Ascending aorta (tissue), 2 donors: ENCODE data around the gene CENPA. TPM values are rescaled to one million over a fixed set of nuclear protein-coding genes. Genes with fewer than 3 reads are reported as not detected.

Source experiments
- DNase-seq, 2 donors: peaks; one replicate each; pipeline ENCODE4 v3.0.0-alpha.2; 2019; ENCODE audit warnings: low spot score in 2 of 2
- H3K27ac ChIP-seq, 2 donors: fragments of 200-600 bp; sonication (generic); one replicate each; pipeline ENCODE4 v1.5.1; 2016 to 2017; ENCODE audit warnings: mild to moderate bottlenecking in 1 of 2
- H3K27me3 ChIP-seq: fragments of 200-600 bp; sonication (generic); one replicate; pipeline ENCODE4 v1.5.1; 2017
- H3K36me3 ChIP-seq, 2 donors: fragments of 200-600 bp; sonication (generic); one replicate each; pipeline ENCODE4 v1.5.1; 2016
- H3K4me1 ChIP-seq, 2 donors: fragments of 200-600 bp; sonication (generic); one replicate each; pipeline ENCODE4 v1.5.1; 2016 to 2017; ENCODE audit warnings: mild to moderate bottlenecking in 1 of 2
- H3K4me3 ChIP-seq, 2 donors: fragments of 200-600 bp; sonication (generic); one replicate each; pipeline ENCODE4 v1.5.1; 2016 to 2017; ENCODE audit warnings: mild to moderate bottlenecking in 1 of 2
- H3K9me3 ChIP-seq, 2 donors: fragments of 200-600 bp; sonication (generic); one replicate each; pipeline ENCODE4 v1.5.1; 2016
- CTCF ChIP-seq, 3 experiments: fragments of 200-600 bp in 2 of 3; fragments of 450-650 bp in 1 of 3; sonication (generic) in 2 of 3; IDR thresholded peaks; one replicate each; pipeline ENCODE4 v1.5.1; 2016 to 2019; ENCODE audit warnings: antibody characterized with exemption in 3 of 3, mild to moderate bottlenecking in 1 of 3, moderate library complexity in 1 of 3
- intact Hi-C: fragments of 100-400 bp; cut with DNase I; formaldehyde crosslinking; loops from one replicate; pipeline ENCODE4 v1.15.1; 2023
- total RNA-seq: library from RNA; depleted of rRNA; stranded (reverse); fragments of >200 nt; gene quantifications from one replicate; pipeline ENCODE4 v1.1.0, GENCODE V29; 2016

The CENPA gene
- total RNA-seq, 1 donor from 2014 or later, result not detected

- TF ChIP-seq CTCF (IDR thresholded peaks at IDR 0.05), result no peak
- no peak overlapping the region for H3K4me3 ChIP-seq
- DNase-seq, result no peak
- no peaks in the 10 kb centered on the region for H3K36me3 ChIP-seq
- H3K27ac ChIP-seq, result no peak overlapping the region
- intact Hi-C loops, result loop anchor here (10.0 kb wide), 2 partner anchors 172 to 442 kb away; partner anchors contain the start of gene TRIM54
- H3K27me3 ChIP-seq, result peaks cover 15% of the 10 kb centered on the region
- peaks cover 3 to 11% of the 10 kb centered on the region in 2 donors for H3K4me1 ChIP-seq
- no peaks in the 10 kb centered on the region for H3K9me3 ChIP-seq
Measured at GRCh38 chr2:26843041-26843440, 57.2 kb downstream of the CENPA start.

Other genes starting within 250 kb of the CENPA start
- not detected for gene CIB4, start 144.7 kb upstream of the CENPA start, total RNA-seq
- 7.2 TPM for gene KCNK3, start 93.3 kb upstream of the CENPA start, total RNA-seq
- 43.4 TPM for gene SLC35F6, start 21.8 kb upstream of the CENPA start, total RNA-seq
- gene DPYSL5, start 62.1 kb downstream of the CENPA start, total RNA-seq, result not detected
- gene MAPRE3, start 184.6 kb downstream of the CENPA start, total RNA-seq, result 18.9 TPM
- 74.1 TPM for gene TMEM214, start 246.9 kb downstream of the CENPA start, total RNA-seq